Fibroblast of skin of right quadriceps (primary cell): ENCODE measurements around the gene SQSTM1.

ENCODE experiments used
- DNase-seq: peaks from one replicate; pipeline ENCODE4 v3.0.0-alpha.2; 2013

SQSTM1 gene

GRCh38 chr5:179795049-179795862, 25.4 kb upstream of the SQSTM1 start:
- no peak for DNase-seq

DNA sequence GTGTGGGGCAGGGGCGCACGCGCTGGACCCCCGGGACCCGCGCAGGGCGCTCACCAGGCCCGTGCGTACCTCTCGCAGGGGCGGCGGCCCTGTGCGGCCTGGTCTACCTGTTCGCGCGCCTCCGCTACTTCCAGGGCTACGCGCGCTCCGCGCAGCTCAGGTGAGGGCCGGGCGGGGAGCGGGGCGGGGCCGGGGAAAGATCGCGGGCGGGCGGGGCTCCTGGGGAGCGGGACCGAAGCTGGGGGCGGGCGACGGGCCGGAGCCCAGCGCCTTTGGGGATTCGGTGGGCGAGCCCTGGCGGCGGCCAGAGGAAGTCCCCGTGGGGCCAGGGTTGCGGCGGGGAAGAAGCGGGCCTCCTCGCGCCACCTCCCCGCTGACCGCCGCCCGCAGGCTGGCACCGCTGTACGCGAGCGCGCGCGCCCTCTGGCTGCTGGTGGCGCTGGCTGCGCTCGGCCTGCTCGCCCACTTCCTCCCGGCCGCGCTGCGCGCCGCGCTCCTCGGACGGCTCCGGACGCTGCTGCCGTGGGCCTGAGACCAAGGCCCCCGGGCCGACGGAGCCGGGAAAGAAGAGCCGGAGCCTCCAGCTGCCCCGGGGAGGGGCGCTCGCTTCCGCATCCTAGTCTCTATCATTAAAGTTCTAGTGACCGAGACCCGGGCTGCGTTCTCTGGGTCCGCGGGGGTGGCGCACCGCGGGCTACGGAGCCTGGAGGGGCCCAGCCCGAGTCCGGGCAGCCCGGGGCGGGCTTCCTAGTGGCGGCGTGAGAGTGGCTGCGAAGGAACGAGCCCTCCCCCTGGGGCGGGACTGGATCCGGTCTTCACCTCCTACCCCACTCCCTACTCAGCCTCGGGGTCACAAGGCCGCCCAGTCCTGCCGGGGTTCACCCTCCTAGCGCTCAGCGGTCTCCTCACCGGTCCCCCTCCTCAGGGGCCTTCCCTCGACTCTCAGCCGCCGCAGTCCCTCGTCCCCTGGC, 24.6 kb upstream of the SQSTM1 start:
- peak; percentile 71 for DNase-seq

GRCh38 chr5:179796877-179797608, 23.7 kb upstream of the SQSTM1 start:
- no peak for DNase-seq

DNA sequence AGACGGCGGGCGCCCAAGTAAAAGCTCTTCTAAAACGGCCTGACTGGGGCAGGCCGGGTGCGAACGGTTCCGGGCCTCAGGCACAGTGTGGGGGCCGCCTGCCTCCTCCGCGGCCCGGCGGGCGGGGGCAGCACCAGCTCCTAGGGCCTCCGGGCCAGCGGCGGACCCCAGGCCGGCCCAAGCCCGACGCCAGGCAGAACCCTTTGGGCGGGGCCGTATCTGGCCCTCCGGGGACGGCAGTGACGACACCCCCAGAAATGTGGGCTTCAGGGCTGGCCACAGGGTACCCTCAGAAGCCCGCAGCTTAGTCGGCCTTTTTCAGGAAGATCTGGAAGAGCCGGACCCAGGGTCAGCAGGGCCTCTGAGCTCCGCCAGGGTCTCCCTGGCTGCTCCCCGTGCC, 23.0 kb upstream of the SQSTM1 start:
- no peak for DNase-seq

GRCh38 chr5:179798144-179798770, 22.4 kb upstream of the SQSTM1 start:
- no peak for DNase-seq

- no peak for DNase-seq
Observed at GRCh38 chr5:179798771-179799643, 21.7 kb upstream of the SQSTM1 start.

GRCh38 chr5:179799644-179799973, 21.1 kb upstream of the SQSTM1 start:
- DNase-seq, result no peak

GRCh38 chr5:179800071-179800695, 20.5 kb upstream of the SQSTM1 start:
- no peak for DNase-seq

- no peak for DNase-seq
Observed at GRCh38 chr5:179800696-179801201, 20.0 kb upstream of the SQSTM1 start.

- peak; percentile 51 for DNase-seq
Observed at GRCh38 chr5:179801304-179802206, 19.1 kb upstream of the SQSTM1 start.

DNA sequence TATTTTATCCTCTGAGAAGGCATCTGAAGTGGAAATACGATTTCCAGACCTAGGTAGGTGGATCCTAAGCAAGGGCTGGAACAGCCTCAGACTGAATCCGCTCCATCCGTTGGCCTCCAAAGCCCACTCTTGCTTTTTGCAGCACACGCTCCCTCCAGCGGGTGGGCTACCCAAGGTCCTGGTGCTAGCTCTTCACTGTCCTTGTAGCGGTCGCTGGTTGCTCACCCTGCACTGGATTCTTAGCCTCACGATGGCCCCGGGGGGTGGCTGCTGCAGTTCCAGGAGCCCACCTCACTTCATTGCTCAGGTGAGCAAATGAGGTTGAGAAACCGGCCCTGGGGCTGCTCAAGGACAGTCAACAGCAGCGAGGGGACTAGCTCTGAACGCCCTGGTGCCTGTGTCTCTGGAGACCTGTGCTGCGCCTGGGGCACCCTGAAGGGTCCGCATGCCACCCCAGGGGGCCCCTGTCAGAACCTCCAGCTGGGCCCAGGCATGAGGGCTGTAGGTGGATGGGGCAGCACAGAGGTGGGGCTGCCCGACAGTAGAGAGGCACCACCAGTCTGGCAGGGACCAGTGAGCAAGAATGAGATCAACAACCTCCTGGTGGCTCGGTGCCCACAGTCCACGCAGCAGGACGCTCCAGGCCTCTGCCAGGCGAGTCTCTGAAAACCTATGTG, 18.4 kb upstream of the SQSTM1 start:
- DNase-seq, result no peak

GRCh38 chr5:179802950-179803562, 17.6 kb upstream of the SQSTM1 start:
- DNase-seq, result no peak

DNA sequence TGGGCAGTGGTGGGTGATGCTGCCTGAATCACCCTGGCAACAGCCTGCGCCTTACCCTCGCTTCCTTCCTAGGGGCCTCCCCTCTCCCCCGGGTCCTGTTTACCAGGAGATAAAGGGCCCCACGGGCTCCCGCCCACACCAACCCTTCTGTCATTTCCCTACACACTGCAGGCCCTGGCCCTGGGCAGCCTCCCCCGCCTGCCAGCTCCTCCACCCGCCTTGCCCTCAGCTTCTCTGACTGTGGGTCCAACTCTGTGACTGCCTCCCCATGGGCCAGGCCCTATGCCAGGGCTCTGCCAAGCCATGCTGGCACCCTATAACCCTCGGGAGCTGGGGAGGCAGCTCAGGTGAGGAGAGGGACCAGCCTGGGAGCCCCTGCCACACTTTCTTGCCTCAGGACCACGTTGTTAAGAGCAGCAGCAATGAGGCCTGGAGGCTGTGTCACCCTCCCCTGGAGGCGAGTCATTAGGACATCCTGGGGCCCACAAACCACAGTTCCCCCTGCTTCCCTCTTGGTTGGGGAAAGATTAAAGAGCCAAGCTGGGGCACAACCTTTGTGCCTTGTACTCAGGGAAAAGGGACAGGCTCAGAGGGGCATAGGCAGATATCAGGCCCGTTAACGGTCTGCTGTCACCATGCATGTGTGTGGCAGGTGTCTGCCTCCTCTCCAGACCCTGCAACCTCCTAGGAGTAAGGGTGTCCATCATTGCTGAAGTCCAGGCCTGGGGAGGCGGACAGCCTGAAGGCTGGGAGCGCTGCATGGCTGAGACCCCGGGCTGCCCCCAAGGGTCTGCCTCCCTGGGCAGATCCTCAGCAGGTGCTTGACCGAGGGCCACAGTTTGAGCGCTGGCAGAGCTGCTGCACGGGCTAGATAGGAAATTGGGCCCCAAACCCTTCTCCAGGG, 16.8 kb upstream of the SQSTM1 start:
- DNase-seq, result no peak

- DNase-seq, result no peak
Observed at GRCh38 chr5:179804555-179804947, 16.2 kb upstream of the SQSTM1 start.

GRCh38 chr5:179805070-179805528, 15.6 kb upstream of the SQSTM1 start:
- DNase-seq, result no peak

DNA sequence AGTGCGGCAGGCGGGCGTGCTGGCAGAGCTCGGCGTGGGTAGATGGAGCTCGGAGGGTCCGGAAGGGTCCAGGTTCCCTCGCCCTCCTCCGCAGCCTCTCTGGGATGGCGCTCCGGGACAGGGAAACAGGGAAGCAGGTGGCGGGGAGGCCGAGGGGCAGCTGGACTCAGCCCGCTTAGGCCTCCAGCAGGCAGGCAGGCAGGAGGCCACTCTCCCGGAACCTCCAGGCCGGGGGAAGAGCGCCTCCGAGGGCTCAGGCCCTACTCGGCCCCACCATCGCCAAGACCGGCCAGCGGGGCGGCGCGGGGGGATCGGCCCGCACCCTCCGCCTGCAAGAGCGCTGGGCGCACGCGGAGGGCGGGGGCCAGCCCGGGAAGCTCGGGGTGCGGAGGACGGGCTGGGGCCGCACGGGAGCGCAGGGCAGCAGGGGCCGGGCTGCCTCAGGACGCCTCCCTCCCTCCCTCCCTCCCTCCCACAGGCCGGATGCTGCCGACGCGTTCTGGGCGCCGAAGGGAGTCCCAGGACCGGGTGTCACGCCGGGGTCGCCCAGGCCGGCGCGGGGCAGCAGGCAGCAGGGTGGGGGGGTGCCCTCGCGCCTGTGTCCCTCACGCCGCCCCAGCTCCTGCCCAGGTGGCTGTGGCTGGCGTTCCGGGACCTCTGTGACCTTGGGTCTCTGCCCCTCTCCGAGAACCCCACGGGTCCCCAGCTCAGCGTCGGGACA, 15.0 kb upstream of the SQSTM1 start:
- DNase-seq, result peak; percentile 32
